Psoas muscle (tissue), 8 donors: ENCODE data around the gene HSD17B4. TPM values are rescaled to one million over a fixed set of nuclear protein-coding genes. Genes with fewer than 3 reads are reported as not detected.
"Not testable (repeated sequence)": the region's sequence is repeated elsewhere in the genome, so short reads cannot be mapped to it uniquely, and the experiment has no call there.

Source experiments
- ATAC-seq, 4 donors: fragments of 200-7000 bp; cut with Tn5 transposase; one replicate each; pipeline ENCODE4 v1.9.1; 2020; ENCODE audit warnings: moderate library complexity in 3 of 4, mild to moderate bottlenecking in 2 of 4
- DNase-seq, 2 donors: peaks; one replicate each; pipeline ENCODE4 v3.0.0-alpha.2; 2020
- H3K27ac ChIP-seq: fragments of 200-600 bp; one replicate; pipeline ENCODE4 v1.8.0; 2022
- H3K27me3 ChIP-seq, 3 donors: fragments of 200-600 bp in 1 of 3; one replicate each; pipeline versions ENCODE4 v1.6.1 to v1.8.0; 2013 to 2022; ENCODE audit warnings: low read length in 2 of 3, mild to moderate bottlenecking in 2 of 3, moderate library complexity in 1 of 3; ENCODE audit not compliant: insufficient read depth in 3 of 3
- H3K36me3 ChIP-seq, 2 donors: fragments of 200-600 bp in 1 of 2; one replicate each; pipeline versions ENCODE4 v1.6.1 to v1.8.0; 2013 to 2022; ENCODE audit warnings: low read depth in 1 of 2, mild to moderate bottlenecking in 1 of 2, moderate library complexity in 1 of 2; ENCODE audit not compliant: insufficient read depth in 1 of 2
- H3K4me1 ChIP-seq: fragments of 200-600 bp; one replicate; pipeline ENCODE4 v1.8.0; 2022
- H3K4me3 ChIP-seq: fragments of 200-600 bp; one replicate; pipeline ENCODE4 v1.8.0; 2022; ENCODE audit warnings: mild to moderate bottlenecking
- H3K9me3 ChIP-seq: fragments of 200-600 bp; one replicate; pipeline ENCODE4 v1.8.0; 2022
- CTCF ChIP-seq: fragments of 200-600 bp; IDR thresholded peaks from one replicate; pipeline ENCODE4 v1.8.0; 2022; ENCODE audit warnings: antibody characterized with exemption
- WGBS, 3 donors: extraction: QIAGEN DNeasy Blood & Tissue Kit; methylation state at CpG; one replicate each; pipeline versions ENCODE4 v1.1.6 to v1.1.7; 2013; 5-methylcytosine and 5-hydroxymethylcytosine counted together
- intact Hi-C, 2 donors: fragments of 100-400 bp; cut with DNase I; formaldehyde crosslinking; loops; one replicate each; pipeline versions ENCODE4 v1.11.0 to v1.14.2; 2022
- polyA plus RNA-seq, 3 donors: library from polyadenylated mRNA; stranded (reverse); fragments of 200-250 nt; gene quantifications; one replicate each; pipeline ENCODE4 v1.2.3, GENCODE V29; 2013
- total RNA-seq, 4 donors: library from RNA; stranded (reverse); fragmentation: NEBNext Ultra II Directional in 2 of 4; extraction: Animal tissue kit (Norgen Biotek cat#: 25700) in 2 of 4; gene quantifications; one replicate each; pipeline versions ENCODE4 v1.2.1 to v1.2.4, GENCODE V29; 2021 to 2023
- donor health status: healthy with polysubstance abuse.
- donor health status: DM: no; HTN: no; CAD: no; lungs with moderate emphysema.
- donor health status: Bipolar disorder and iron deficiency.
- donor health status: healthy.
- donor health status: DM: yes; HTN: yes; CAD: no.
- donor health status: DM: no; HTN: no; CAD: no.
- donor health status: DM: no; HTN: no; CAD: no.
- donor health status: DM: yes; HTN: yes; CAD: no.

HSD17B4 gene
- total and polyA plus RNA-seq, 7 donors: 60.5 to 142 (median 66.8) TPM

GRCh38 chr5:119420169-119420568 is 32.1 kb upstream of the HSD17B4 start:
- intact Hi-C loops: no loop called here
- no peak for TF ChIP-seq CTCF
- no peak for ATAC-seq
- no peaks in the 10 kb centered on the region for H3K27me3 ChIP-seq
- WGBS, 3 donors: 76 to 95% (median 88%) methylated on average over 3 of the region's 3 CpGs
- H3K36me3 ChIP-seq: no peaks in the 10 kb centered on the region
- no peaks in the 10 kb centered on the region for H3K4me1 ChIP-seq
- no peak overlapping the region for H3K27ac ChIP-seq
- no peak for DNase-seq
- no peak overlapping the region for H3K4me3 ChIP-seq
- H3K9me3 ChIP-seq: no peaks in the 10 kb centered on the region

GRCh38 chr5:119426057-119426456 is 26.2 kb upstream of the HSD17B4 start:
- intact Hi-C loops: no loop called here
- DNase-seq (no peak), ATAC-seq (no peak)
- Histone ChIP-seq H3K4me3 (no peak overlapping the region), H3K9me3 (no peaks in the 10 kb centered on the region), H3K4me1 (no peaks in the 10 kb centered on the region), H3K27me3 (no peaks in the 10 kb centered on the region), H3K36me3 (no peaks in the 10 kb centered on the region), H3K27ac (no peak overlapping the region)
- 94 to 97% (median 95%) methylated on average over 3 of the region's 3 CpGs for WGBS, 3 donors
- no peak for TF ChIP-seq CTCF

- Histone ChIP-seq H3K4me3 (no peak overlapping the region), H3K27ac (no peak overlapping the region), H3K4me1 (no peaks in the 10 kb centered on the region), H3K36me3 (no peaks in the 10 kb centered on the region), H3K9me3 (no peaks in the 10 kb centered on the region), H3K27me3 (no peaks in the 10 kb centered on the region)
- intact Hi-C loops: no loop called here
- WGBS, 3 donors: 66 to 74% (median 69%) methylated on average over 2 of the region's 2 CpGs
- DNase-seq (no peak), ATAC-seq (no peak)
- no peak for TF ChIP-seq CTCF
Measured at GRCh38 chr5:119427060-119427459, 25.2 kb upstream of the HSD17B4 start.

GRCh38 chr5:119427596-119427995 is 24.7 kb upstream of the HSD17B4 start:
- H3K27me3 ChIP-seq, H3K27ac ChIP-seq, intact Hi-C loops, H3K4me3 ChIP-seq, H3K36me3 ChIP-seq, H3K4me1 ChIP-seq, DNase-seq, ATAC-seq, H3K9me3 ChIP-seq: not testable (repeated sequence)
- 54 to 60% (median 55%) methylated on average over 4 of the region's 4 CpGs for WGBS, 3 donors

GRCh38 chr5:119428166-119428565 is 24.1 kb upstream of the HSD17B4 start:
- DNase-seq, H3K9me3 ChIP-seq, H3K4me3 ChIP-seq, H3K36me3 ChIP-seq, H3K27me3 ChIP-seq, H3K27ac ChIP-seq, ATAC-seq, intact Hi-C loops, H3K4me1 ChIP-seq: not testable (repeated sequence)
- 66 to 86% (median 70%) methylated on average over 1 of the region's 1 CpG for WGBS, 3 donors

- WGBS, 3 donors: 63 to 72% (median 69%) methylated on average over 3 of the region's 3 CpGs
- DNase-seq, H3K4me1 ChIP-seq, H3K4me3 ChIP-seq, H3K27ac ChIP-seq, H3K27me3 ChIP-seq, intact Hi-C loops, ATAC-seq, H3K9me3 ChIP-seq, H3K36me3 ChIP-seq: not testable (repeated sequence)
Measured at GRCh38 chr5:119428574-119428973, 23.7 kb upstream of the HSD17B4 start.

GRCh38 chr5:119432674-119433237 is 19.5 kb upstream of the HSD17B4 start:
- intact Hi-C loops: not testable (repeated sequence)

More at GRCh38 chr5:119432674-119433237, 19.5 kb upstream of the HSD17B4 start:
- not testable (repeated sequence) for H3K36me3 ChIP-seq, H3K9me3 ChIP-seq, H3K4me1 ChIP-seq, H3K27ac ChIP-seq, ATAC-seq, DNase-seq, H3K27me3 ChIP-seq, H3K4me3 ChIP-seq
- WGBS, 3 donors: 85 to 90% (median 88%) methylated on average over 10 of the region's 10 CpGs
